Stimulated activated CD8-positive, alpha-beta memory T cell treated with anti-CD3 and anti-CD28 coated beads, Interleukin-4, amount 100 ng/mL, for 24 hours (primary cell): Measurements from ENCODE around the gene PIGN.
A peak's percentile ranks its signal among the peaks of the same experiment; 100 is the strongest.

Experiments used
- DNase-seq: peaks from one replicate; pipeline ENCODE4 v3.0.0-alpha.2; 2020; ENCODE audit warnings: low read depth

PIGN gene, protein sequence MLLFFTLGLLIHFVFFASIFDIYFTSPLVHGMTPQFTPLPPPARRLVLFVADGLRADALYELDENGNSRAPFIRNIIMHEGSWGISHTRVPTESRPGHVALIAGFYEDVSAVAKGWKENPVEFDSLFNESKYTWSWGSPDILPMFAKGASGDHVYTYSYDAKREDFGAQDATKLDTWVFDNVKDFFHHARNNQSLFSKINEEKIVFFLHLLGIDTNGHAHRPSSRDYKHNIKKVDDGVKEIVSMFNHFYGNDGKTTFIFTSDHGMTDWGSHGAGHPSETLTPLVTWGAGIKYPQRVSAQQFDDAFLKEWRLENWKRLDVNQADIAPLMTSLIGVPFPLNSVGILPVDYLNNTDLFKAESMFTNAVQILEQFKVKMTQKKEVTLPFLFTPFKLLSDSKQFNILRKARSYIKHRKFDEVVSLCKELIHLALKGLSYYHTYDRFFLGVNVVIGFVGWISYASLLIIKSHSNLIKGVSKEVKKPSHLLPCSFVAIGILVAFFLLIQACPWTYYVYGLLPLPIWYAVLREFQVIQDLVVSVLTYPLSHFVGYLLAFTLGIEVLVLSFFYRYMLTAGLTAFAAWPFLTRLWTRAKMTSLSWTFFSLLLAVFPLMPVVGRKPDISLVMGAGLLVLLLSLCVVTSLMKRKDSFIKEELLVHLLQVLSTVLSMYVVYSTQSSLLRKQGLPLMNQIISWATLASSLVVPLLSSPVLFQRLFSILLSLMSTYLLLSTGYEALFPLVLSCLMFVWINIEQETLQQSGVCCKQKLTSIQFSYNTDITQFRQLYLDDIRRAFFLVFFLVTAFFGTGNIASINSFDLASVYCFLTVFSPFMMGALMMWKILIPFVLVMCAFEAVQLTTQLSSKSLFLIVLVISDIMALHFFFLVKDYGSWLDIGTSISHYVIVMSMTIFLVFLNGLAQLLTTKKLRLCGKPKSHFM

DNA sequence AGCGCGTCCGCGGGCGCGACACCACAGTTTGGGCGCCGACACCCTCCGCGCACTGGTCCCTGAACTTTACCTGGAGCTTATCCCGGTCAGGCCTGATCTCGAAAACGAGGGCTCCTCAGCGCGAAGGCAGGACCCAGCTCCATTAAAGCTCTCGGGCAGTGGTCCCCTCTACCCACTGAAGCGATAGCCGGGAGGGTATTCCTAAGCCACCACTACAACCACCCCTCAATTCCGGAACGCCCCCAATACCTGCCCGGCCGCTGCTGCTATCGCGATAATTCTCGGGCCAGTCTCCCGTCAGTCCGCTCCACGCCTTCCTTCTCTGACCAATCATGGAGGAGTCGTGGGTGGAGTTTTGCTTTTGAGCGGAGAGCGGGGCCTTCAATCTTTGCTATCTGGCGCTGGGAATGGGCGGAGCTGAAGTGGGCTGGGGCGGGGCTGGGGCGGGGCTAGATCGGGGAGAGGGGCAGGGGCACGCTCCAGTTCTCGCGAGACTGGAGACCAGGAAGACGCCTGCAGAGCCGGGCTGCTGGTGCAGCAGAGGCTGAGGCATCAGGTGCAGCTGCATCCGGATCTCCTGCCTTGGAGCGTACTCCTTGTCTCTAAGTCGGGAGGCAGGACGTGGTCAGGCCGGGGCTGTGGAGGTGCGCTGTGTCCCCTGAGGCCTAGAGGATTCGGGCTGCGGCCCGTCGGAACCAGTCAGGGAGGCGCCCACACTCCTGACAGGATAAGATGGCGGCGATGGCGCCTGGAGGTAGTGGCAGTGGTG, at the start of gene PIGN, which contains the start of gene RELCH:
PIGN (minus strand) TSS at position 283 of the 769 bp plus-strand sequence. CDS start 25,703 bp downstream, outside the sequence.
RELCH (plus strand) TSS at position 482 of the 769 bp plus-strand sequence; CDS start at position 733, 251 bp downstream.
- peak; percentile 84 for DNase-seq

DNA sequence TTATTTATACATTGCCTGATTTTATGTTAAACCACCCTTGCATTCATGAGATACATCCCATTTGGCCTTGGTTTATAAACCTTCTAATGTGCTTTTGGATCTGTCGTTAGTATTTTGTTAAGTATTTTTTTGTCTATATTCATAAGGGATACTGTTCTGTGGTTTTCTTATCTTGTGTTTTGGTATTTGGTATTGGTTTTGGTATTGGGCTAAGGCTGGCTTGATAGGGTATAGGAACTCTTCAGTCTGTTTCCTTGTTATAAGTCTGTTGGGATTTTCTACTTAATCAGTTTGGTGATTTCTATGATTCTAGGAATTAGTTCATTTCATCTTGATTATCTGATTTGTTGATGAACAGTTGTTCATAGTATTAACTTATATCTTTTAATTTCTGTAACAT, 49.4 kb upstream of the PIGN start:
- no peak for DNase-seq

DNA sequence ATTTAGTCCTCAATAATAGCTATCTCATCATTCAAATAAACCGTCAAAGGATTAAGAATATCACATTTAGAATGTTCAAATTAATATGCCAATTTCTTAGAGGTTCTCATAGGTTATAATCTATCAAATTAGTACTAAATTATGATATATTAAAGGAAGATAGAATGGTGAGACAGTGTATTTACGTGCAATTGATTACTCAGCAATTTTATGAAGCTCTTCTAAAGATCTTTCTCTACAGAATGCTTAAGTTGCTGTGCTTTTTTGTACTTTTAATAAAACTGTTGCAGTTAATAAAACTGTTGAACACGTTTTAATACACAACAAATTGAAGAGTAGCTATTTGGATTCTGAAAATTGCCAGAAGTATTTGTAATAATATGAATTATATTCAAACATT, 39.2 kb upstream of the PIGN start:
- DNase-seq, result no peak

DNA sequence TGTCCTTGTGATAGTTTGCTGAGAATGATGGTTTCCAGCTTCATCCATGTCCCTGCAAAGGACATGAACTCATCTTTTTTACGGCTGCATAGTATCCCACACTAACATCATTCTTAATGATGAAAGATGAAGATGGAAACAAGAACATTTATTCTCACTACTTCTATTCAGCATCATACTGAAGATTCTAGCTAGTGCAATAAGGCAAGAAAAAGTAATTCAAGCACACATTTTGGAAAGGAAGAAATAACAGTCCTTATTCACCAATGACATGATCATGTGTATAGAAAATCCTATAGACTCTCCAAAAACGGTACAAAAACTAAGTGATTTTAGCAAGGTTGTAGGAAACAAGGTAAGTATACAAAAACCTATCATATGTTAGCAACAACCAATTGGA, 37.4 kb upstream of the PIGN start:
- no peak for DNase-seq

DNA sequence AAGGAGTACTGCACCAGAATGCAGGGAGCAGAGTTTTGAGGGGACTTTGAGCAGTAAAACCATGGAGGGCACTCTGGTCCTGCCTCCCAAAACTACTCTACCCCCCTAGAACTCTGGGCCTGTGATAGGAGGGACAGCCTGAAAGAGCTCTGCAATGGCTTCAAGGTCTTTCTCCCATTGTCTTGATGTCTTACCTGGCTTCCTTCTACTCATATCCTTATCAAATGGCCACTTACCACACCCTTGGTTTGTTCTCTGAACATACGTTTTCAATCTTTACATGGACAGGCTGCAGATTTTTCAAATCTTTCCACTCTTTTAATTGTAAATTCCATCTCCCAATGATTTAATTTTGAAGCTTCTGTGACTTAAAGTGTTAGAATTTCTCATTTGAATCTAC, 27.9 kb upstream of the PIGN start:
- DNase-seq, result no peak

DNA sequence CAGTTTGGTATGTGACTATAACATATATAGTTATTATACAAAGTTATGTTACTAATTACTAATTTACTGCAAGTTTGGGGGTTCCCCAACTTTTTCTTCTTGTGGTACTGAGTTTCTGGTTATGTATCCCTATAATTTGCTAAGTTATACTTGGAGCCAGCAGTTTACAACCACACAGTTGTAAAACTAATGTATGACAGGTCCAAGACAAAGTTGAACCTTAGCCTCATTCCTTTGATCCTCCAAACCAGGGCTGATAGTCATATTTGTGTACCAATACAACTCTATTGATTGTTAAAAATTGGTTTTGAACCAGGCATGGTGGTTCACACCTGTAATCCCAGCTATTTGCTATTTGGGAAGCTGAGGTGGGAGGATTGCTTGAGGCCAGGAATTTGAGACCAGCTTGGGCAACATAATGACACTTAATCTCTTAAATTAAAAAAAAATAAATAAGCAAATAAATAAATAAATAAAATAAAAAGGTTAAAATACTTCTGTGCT, 24.5 kb upstream of the PIGN start:
- no peak for DNase-seq

DNA sequence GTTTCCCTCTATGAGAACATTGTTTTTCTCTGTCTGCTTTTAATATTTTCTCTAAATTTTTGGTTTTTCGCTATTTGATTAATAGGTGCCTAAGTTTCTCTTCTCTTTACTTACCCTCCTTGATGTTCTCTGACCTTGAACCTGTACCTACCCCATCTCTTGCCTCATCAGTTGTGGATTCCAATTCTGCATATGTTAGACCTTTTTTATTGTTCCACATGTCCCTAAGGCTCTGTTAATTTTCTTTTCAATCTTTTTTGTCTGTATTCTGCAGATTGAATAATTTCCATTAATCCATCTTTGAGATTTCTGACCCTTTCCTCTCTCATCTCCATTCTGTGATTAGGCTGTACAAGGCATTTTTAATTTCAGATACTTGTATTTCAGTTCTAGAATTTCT, 23.3 kb upstream of the PIGN start:
- DNase-seq, result no peak

DNA sequence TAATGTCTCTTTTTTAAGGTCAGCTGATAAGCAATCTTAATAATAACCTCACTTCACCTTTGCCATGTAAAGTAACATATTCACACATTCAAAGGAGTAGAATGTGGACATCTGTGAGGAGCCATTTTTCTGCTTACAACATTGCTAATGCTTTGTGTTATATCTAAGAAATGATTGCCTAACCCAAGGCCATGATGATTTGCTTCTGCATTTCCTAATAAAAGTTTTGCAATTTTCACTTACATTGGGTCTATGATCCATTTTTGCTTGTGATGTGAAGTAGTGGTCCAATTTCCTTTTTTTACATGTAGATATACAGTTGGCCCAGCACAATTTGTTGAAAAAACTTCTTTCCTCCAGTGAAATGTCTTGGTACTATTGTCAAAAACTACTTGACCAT, 22.2 kb upstream of the PIGN start:
- no peak for DNase-seq

DNA sequence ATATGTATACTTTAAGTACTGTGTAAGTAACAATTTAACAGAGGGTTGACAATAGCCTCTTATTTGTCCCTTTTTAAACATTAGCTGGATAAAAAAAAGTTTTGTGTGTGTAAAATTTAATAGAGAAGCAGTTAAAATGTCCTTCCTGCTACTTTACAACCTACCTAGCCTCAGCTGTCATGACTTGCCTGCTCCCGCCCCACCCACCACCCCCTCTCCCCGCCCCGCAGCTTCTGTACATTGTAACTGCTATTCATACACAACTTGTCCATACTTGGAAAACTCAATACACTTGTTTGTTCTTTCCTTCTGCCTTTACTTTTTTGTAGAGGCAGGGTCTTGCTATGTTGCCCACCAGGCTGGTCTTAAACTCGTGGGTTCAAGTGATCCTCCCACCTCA, 19.7 kb upstream of the PIGN start:
- DNase-seq, result no peak

DNA sequence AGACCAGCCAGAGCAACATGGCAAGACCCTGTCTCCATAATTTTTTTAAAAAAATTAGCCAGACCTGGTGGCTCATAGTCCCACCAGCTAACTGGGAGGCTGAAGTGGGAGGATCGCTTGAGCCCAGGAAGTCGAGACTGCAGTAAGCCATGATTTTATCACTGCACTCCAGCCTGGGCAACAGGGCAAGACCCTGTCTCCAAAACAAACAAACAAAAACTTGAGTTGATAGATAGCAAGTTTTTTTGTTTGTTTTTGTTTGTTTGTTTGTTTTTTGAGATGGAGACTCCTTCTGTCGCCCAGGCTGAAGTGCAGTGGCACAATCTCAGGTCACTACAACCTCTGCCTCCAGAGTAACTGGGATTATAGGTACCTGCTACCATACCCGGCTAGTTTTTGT, 19.0 kb upstream of the PIGN start:
- no peak for DNase-seq

DNA sequence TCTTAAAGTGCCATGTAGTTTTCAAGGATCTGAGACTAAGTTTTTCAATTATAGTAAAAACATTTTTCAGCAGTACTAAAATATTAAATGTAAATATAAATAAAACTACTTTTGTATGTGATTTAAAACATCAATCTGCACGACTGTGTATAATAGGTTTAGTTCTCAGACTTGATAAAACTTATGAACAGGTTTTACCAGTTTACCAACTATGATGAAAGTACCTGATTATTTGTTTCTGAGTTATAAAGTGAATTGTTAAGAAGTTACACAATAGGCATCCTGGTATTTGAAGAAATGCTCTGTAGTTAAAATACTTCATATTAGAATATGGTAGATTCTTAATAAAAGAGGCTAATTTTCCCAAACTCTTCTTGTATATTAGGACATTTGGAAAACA, 15.0 kb upstream of the PIGN start:
- DNase-seq, result no peak

DNA sequence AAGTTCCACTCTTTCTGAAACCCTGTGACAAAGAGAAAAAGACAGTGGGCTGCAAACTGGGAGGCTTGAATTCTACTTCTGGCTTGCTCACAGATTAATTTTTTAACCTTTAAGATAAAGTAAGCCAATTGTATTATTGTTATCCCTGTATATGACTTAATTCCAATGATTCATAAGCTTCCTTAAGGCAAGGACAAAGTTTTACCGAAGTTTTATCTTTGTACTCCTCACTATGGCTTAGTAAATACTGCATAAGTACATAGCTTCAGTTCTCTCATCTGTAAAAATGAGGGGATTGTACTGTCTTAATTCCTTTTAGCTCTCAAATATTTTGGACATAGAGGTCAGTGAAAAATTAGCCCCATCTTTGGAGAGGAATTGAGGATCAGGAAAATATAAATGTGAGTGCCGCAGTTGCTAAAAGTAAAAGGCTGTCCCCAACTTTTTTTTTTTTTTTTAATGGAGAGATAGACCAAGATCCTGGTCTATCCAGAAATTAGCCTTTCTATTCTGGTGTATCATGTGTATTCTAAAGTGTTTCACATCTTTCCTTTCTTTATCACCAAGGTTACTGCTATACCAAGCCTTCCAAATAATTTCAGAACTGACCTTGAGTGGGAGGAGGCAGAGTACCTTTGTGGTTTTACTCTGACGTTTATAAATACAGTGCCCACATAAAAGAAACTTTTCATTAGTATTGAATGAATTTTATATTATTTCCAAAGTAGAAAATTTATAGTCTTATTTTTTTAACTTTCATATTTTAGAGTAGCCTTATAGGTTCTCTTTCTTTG, 13.5 kb upstream of the PIGN start:
- DNase-seq, result no peak

DNA sequence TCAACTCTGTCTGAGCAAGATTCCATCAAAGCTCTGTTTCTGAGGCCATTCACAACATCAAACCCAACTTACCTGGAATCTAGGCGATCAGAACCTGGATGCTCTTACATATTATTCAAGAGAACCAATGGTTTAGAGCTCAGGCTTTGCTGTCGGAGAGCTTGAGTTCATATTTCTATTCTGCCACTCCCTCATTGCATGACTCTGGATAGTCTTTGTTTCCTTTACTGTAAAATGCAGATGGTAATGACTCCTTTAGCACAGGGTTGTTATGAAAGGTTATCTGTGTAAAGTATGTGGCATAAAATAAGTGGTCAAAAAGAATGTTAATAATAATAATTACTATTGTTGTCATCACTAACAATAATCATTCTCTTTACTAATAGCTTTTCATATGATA, 12.8 kb upstream of the PIGN start:
- no peak for DNase-seq

DNA sequence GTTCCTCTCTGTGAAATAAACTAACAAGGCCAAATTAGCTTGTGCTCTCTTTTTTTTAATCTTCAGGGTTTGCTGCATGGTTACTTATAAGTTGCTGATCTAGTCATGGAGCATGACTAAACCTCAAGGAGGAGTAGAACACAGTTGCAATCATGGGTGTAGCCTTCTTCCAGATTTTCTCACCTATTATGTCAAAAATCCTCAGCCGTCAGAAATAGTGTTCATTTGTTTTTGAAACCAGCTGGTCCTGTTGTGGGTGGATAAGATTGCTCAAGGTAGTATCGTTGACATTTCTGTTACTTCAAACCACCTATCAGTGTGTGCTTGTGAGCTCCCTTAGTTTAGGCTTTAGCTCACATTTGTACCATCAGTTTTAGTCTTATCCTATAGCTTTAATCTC, 11.4 kb upstream of the PIGN start:
- DNase-seq, result no peak

DNA sequence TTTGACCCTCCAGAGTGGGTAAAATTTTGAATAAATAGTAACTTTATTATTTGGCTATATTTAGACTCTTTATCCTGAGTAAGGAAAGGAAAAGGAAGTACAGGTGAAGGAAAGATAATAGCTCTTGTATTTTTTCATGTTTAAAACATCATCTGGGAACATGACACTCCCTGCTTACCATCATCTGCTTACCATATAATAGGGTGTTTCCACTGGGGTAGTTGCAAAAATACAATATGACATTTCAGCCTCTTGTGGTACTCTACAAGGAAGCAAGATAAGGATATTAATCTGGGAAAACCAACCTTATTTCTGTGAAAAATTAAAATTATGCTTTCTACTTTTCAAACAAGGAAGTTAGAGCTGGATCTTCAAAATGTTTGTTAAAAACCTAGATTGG, 10.1 kb upstream of the PIGN start:
- DNase-seq, result no peak

DNA sequence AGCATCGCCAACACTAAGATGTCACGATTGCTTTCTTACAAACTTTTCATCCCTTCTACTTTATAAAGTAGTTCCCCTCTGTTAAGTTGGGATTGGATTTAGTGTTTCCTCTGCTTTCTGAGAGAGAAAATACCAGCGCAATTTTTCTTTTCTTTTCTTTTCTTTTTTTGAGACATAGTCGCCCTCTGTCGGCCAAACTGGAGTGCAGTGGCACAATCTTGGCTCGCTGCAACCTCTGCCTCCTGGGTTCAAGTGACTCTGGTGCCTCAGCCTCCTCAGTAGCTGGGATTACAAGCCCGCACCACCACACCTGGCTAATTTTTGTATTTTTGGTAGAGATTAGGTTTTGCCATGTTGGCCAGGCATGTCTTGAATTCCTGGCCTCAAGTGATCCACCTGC, 9.2 kb upstream of the PIGN start:
- no peak for DNase-seq

DNA sequence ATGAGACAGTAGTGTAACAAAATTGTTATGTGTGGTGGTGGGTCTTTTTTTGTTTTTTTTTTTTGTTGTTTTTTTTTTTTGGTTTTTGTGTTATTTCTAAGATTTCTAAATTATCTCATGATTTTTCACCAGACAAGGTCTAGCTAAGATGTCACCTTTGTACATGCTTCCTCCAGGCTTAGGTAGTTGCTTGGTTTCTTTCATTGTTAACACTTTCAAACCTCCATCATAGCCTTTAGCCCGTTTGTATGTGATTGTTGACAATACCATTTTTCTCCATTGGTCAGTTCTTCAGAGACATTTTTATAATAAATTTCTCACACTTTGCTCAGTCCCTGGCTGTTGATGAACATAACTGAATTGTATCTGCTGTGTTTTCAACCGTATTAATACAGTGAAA, 2.4 kb upstream of the PIGN start:
- no peak for DNase-seq

DNA sequence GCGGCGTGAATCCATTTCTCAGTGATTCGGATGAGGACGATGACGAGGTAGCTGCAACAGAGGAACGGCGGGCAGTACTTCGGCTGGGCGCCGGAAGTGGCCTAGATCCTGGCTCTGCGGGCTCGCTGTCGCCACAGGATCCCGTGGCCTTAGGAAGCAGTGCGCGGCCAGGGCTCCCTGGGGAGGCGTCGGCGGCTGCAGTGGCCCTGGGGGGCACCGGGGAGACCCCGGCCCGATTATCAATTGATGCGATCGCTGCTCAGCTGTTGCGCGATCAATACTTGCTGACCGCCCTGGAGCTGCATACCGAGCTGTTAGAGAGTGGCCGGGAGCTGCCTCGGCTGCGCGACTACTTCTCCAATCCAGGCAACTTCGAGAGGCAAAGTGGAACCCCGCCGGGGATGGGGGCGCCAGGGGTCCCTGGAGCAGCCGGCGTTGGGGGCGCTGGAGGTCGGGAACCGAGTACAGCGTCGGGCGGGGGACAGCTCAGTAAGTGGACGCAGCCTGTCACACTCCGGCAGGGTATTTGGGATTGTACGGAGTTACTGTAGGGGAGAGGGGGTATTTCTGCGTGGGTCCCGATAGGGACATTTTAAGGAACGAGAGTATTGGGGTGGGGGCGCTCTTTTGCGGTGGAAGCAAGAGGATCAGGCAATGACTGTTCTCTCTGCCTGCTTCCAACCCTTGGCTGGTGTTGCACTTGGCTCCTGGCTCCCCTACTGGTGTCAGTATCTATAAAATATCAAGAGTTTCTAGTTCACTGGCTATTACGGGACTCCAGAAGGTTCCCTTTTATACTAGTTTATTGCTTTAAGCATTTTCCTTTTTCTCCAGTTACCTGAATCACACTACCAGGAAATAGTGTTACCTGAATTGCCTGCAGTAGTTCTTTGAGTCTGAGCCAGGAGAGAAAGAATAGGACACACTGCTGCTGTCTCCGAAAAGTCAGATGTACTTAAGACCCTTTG, 971 bp upstream of the PIGN start:
- DNase-seq, result no peak

DNA sequence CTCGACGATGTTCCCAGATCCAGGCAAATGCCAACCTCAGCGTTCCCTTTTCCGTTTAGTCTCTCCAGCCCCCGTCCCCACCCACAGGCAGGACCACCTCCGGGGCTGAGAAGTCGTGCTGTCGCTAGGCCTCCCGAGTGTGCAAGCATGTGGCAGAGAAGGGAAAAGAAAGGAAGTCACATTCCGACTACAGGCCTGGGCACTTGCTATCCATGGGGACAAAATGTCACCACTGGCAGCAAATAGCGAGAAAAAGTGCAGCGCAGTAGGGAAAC, 420 bp downstream of the PIGN start:
- DNase-seq, result no peak

DNA sequence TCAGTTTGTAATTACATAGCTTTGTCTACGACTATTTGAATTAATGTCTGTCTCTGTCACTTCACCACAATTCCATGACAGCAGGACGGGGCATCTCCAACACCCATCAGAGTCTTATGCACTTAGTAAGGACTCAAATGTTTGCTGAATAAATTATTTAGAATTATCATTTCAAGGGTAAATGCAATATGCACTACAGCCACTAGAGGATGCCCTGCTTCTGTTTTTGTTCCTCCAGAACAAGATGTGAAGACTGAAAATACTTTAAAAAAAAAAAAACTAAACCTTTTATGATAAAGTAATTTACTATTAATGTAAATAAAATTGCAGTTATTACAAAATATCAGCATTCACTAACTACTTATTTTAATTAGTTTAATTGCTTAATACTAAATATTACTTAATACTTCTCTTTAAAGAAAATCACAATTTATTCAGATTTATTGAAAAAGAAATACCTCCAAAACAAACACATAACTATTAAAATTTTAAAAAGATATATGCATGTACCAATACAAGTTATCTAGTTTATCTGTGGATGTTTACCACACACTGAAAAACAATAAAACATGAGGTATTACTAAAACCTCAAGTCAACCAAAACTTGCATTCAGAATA, 3.2 kb downstream of the PIGN start:
- DNase-seq, result no peak
